Panc1 (cell line): Measurements from ENCODE around the gene FAIM. TPM values are rescaled to one million over a fixed set of nuclear protein-coding genes. Genes with fewer than 3 reads are reported as not detected.
"Not testable (repeated sequence)": the region's sequence is repeated elsewhere in the genome, so short reads cannot be mapped to it uniquely, and the experiment has no call there.

Experiments
- ATAC-seq: fragments of 200-7000 bp; cut with Tn5 transposase; 2 replicates; pipeline ENCODE4 v1.9.1; 2020; ENCODE audit warnings: mild to moderate bottlenecking, moderate library complexity
- BruUV-seq: library from RNA; stranded (reverse); fragments of 400-500 nt; replicated peaks from 2 replicates; lab custom pipeline; 2021; lab: Mats Ljungman, UMichigan
- CTCF ChIA-PET: fragments of 300-600 bp; sonication (Branson Sonifier 250); formaldehyde crosslinking; loops from one replicate; lab custom pipeline; 2022; ENCODE audit warnings: antibody characterized with exemption; lab: Charles Lee
- POLR2A ChIA-PET: fragments of 300-600 bp; sonication (Branson Sonifier 250); formaldehyde crosslinking; loops from one replicate; lab custom pipeline; 2022; ENCODE audit warnings: antibody characterized with exemption; lab: Charles Lee
- DNase-seq: peaks from one replicate; pipeline ENCODE4 v3.0.0-alpha.2; 2010; ENCODE audit warnings: low read depth, low spot score
- H3K27ac ChIP-seq: 2 replicates; pipeline ENCODE4 v1.5.1; 2011; ENCODE audit warnings: mild to moderate bottlenecking, low read length, inconsistent platforms
- H3K27me3 ChIP-seq: fragments of 200-500 bp; sonication (Bioruptor generic); 2 replicates; pipeline ENCODE4 v1.6.0; 2014; ENCODE audit warnings: low read length, inconsistent platforms; ENCODE audit not compliant: control insufficient read depth, insufficient read depth
- H3K36me3 ChIP-seq: fragments of 200-500 bp; sonication (Bioruptor generic); 2 replicates; pipeline ENCODE4 v1.5.1; 2014; ENCODE audit warnings: inconsistent platforms, mild to moderate bottlenecking, low read length, moderate library complexity; ENCODE audit not compliant: control insufficient read depth, insufficient read depth
- H3K4me1 ChIP-seq: 2 replicates; pipeline ENCODE4 v1.5.1; 2011; ENCODE audit warnings: inconsistent platforms, mild to moderate bottlenecking, low read length, moderate library complexity; ENCODE audit not compliant: control insufficient read depth, insufficient read depth
- H3K4me3 ChIP-seq, 2 experiments: 2 replicates each; pipeline ENCODE4 v1.5.1; 2011 to 2012; ENCODE audit warnings: low read depth in 2 of 2, low read length in 2 of 2, mild to moderate bottlenecking in 2 of 2, inconsistent platforms in 1 of 2, moderate library complexity in 1 of 2
- H3K9me3 ChIP-seq: fragments of 200-500 bp; sonication (Bioruptor generic); 2 replicates; pipeline ENCODE4 v1.5.1; 2014; ENCODE audit warnings: low read depth, mild to moderate bottlenecking, inconsistent platforms, low read length, moderate library complexity; ENCODE audit not compliant: control insufficient read depth, insufficient read depth
- POLR2AphosphoS5 ChIP-seq: IDR thresholded peaks from 2 replicates; pipeline ENCODE4 v1.6.1; 2012; ENCODE audit warnings: mild to moderate bottlenecking, low read depth, low read length, moderate library complexity
- SIN3A ChIP-seq: IDR thresholded peaks from 2 replicates; pipeline ENCODE4 v1.6.1; 2012; ENCODE audit warnings: low read depth, mild to moderate bottlenecking, low read length, moderate library complexity, borderline replicate concordance; ENCODE audit not compliant: insufficient read depth
- TCF7L2 ChIP-seq: IDR thresholded peaks from 2 replicates; pipeline ENCODE4 v1.6.1; 2011; ENCODE audit warnings: mild to moderate bottlenecking, low read depth, low read length, inconsistent platforms
- in situ Hi-C: cut with HindIII; loops from 2 replicates; pipeline ENCODE4 v1.10.0; 2016; ENCODE audit warnings: low sequenced_read_pairs, low pct_unique_long_range_greater_than_20kb
- intact Hi-C: fragments of 100-400 bp; cut with micrococcal nuclease; formaldehyde crosslinking; loops from one replicate; pipeline ENCODE4 v1.10.0; 2022; ENCODE audit not compliant: unreplicated experiment
- total RNA-seq: library from RNA; stranded (reverse); gene quantifications from one replicate; pipeline ENCODE4 v1.2.1, GENCODE V29; 2021; ENCODE audit not compliant: unreplicated experiment
- TF ChIP-seq, protein P1 (sequence below), 2 experiments: IDR thresholded peaks; 2 replicates each; pipeline ENCODE4 v1.6.1; 2011 to 2012; ENCODE audit warnings: low read depth in 2 of 2, control low read depth in 1 of 2, low read length in 1 of 2, mild to moderate bottlenecking in 1 of 2, moderate library complexity in 1 of 2; ENCODE audit not compliant: insufficient read depth in 1 of 2
- TF ChIP-seq, protein P2 (sequence below): fragments of 450-650 bp; IDR thresholded peaks from 2 replicates; pipeline ENCODE4 v1.5.1; 2017; ENCODE audit warnings: mild to moderate bottlenecking

FAIM gene
- total RNA-seq, 1 experiment from 2014 or later: 18.8 TPM

DNA sequence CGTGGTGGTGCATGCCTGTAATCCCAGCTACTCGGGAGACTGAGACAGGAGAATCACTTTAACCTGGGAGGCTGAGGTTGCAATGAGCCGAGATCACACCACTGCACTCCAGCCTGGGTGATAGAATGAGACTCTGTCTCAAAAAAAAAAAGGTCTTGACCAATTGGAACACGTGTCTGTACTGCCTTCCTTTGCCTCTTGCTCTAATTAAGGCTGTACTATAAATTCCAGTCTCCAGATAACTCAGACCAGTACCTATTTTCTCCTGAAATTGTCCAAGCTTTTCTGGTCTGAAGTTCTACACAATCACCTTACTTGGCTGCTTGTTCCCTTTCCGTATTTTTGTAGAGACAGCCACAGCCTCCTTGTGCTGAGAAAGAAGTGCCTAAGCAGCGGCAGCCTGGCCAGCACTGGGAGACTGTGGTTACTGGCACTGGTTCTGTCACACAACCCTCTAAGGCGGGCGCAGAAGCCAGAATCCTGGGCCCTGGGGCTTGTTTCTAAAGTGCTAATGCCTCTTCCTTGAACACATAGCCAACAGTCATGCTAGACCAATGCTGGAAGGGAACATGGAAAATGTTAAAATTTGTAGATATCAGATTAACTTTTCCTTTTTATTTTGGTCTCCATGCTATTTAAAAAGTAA lies 8.3 kb upstream of the FAIM start:
- in situ Hi-C loops (no loop called here), intact Hi-C loops (no loop called here)
- H3K27ac ChIP-seq: peak overlapping the region; percentile 12; the same call in 1 of the 2 replicates
- ATAC-seq (peak; percentile 70; the same call in 1 of the 2 replicates), DNase-seq (no peak)
- TF ChIP-seq, protein P1, sequence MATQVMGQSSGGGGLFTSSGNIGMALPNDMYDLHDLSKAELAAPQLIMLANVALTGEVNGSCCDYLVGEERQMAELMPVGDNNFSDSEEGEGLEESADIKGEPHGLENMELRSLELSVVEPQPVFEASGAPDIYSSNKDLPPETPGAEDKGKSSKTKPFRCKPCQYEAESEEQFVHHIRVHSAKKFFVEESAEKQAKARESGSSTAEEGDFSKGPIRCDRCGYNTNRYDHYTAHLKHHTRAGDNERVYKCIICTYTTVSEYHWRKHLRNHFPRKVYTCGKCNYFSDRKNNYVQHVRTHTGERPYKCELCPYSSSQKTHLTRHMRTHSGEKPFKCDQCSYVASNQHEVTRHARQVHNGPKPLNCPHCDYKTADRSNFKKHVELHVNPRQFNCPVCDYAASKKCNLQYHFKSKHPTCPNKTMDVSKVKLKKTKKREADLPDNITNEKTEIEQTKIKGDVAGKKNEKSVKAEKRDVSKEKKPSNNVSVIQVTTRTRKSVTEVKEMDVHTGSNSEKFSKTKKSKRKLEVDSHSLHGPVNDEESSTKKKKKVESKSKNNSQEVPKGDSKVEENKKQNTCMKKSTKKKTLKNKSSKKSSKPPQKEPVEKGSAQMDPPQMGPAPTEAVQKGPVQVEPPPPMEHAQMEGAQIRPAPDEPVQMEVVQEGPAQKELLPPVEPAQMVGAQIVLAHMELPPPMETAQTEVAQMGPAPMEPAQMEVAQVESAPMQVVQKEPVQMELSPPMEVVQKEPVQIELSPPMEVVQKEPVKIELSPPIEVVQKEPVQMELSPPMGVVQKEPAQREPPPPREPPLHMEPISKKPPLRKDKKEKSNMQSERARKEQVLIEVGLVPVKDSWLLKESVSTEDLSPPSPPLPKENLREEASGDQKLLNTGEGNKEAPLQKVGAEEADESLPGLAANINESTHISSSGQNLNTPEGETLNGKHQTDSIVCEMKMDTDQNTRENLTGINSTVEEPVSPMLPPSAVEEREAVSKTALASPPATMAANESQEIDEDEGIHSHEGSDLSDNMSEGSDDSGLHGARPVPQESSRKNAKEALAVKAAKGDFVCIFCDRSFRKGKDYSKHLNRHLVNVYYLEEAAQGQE (IDR thresholded peaks at IDR 0.05; ENCODE audit: insufficient read depth in 1 of 2, low read depth in 2 of 2, low read length in 1 of 2): no peak
- TF ChIP-seq POLR2AphosphoS5 (no peak), SIN3A (no peak), TCF7L2 (no peak)
- TF ChIP-seq, protein P2, sequence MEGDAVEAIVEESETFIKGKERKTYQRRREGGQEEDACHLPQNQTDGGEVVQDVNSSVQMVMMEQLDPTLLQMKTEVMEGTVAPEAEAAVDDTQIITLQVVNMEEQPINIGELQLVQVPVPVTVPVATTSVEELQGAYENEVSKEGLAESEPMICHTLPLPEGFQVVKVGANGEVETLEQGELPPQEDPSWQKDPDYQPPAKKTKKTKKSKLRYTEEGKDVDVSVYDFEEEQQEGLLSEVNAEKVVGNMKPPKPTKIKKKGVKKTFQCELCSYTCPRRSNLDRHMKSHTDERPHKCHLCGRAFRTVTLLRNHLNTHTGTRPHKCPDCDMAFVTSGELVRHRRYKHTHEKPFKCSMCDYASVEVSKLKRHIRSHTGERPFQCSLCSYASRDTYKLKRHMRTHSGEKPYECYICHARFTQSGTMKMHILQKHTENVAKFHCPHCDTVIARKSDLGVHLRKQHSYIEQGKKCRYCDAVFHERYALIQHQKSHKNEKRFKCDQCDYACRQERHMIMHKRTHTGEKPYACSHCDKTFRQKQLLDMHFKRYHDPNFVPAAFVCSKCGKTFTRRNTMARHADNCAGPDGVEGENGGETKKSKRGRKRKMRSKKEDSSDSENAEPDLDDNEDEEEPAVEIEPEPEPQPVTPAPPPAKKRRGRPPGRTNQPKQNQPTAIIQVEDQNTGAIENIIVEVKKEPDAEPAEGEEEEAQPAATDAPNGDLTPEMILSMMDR: no peak
- no peak overlapping the region for H3K4me3 ChIP-seq
- no peaks in the 10 kb centered on the region for H3K9me3 ChIP-seq
- no peaks in the 10 kb centered on the region for H3K27me3 ChIP-seq
- ChIA-PET POLR2A (no interaction called here), CTCF (no interaction called here)
- H3K36me3 ChIP-seq: no peaks in the 10 kb centered on the region
- no TSS peak for BruUV-seq
- H3K4me1 ChIP-seq: peaks cover 4% of the 10 kb centered on the region

DNA sequence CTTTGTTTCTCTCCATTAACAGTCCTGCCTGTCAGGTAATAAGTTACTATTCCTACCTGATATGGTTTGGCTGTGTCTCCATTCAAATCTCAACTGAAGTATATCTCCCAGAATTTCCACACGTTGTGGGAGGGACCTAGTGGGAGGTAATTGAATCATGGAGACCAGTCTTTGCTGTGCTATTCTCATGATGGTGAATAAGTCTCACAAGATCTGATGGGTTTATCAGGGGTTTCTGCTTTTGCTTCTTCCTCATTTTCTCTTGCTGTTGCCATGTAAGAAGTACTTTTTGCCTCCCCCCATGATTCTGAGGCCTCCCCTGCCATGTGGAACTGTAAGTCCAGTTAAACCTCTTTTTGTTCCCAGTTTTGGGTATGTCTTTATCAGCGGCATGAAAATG lies 6.9 kb upstream of the FAIM start:
- H3K27ac ChIP-seq, H3K4me3 ChIP-seq, H3K27me3 ChIP-seq, POLR2A ChIA-PET, BruUV-seq, ATAC-seq, H3K9me3 ChIP-seq, H3K4me1 ChIP-seq, DNase-seq, intact Hi-C loops, CTCF ChIA-PET, H3K36me3 ChIP-seq, in situ Hi-C loops: not testable (repeated sequence)

DNA sequence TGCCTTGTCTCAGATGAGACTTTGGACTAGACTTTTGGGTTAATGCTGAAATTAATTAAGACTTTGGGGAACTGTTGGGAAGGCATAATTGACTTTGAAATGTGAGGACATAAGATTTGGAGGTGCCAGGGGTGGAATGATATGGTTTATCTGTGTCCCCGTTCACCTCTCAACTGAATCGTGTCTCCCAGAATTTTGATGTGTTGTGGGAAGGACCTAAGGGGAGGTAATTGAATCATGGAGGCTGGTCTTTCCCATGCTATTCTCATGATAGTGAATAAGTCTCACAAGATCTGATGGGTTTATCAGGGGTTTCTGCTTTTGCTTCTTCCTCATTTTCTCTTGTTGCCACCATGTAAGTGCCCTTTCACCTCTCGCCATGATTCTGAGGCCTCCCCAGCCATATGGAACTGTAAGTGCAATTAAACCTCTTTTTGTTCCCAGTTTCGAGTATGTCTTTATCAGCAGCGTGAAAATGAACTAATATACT lies 4.4 kb upstream of the FAIM start:
- intact Hi-C loops, in situ Hi-C loops, ATAC-seq, H3K4me3 ChIP-seq, H3K4me1 ChIP-seq, H3K27ac ChIP-seq, DNase-seq, BruUV-seq, H3K27me3 ChIP-seq, POLR2A ChIA-PET, H3K9me3 ChIP-seq, CTCF ChIA-PET, H3K36me3 ChIP-seq: not testable (repeated sequence)
